NCI-H1436 treated with DMSO at 0.1 percent for 48 hours (cell line): Measurements from ENCODE around the gene AGPAT3.

Source experiments
- DNase-seq: peaks from one replicate; lab custom pipeline; 2025; lab: John Stamatoyannopoulos, UW

AGPAT3 gene

GRCh38 chr21:43979654-43980053 lies 114.6 kb downstream of the AGPAT3 start:
- no peak for DNase-seq

GRCh38 chr21:43981151-43981870 lies 116.3 kb downstream of the AGPAT3 start:
- DNase-seq = no peak

GRCh38 chr21:43981871-43982210 lies 116.8 kb downstream of the AGPAT3 start:
- DNase-seq = no peak

- no peak for DNase-seq
Observed at GRCh38 chr21:43982489-43983078, 117.6 kb downstream of the AGPAT3 start.

- DNase-seq = no peak
Observed at GRCh38 chr21:43983390-43983789, 118.4 kb downstream of the AGPAT3 start.

GRCh38 chr21:43983860-43984420 lies 118.9 kb downstream of the AGPAT3 start:
- no peak for DNase-seq

- DNase-seq = no peak
Observed at GRCh38 chr21:43984905-43985689, 120.1 kb downstream of the AGPAT3 start.

- DNase-seq = no peak
Observed at GRCh38 chr21:43985690-43986251, 120.7 kb downstream of the AGPAT3 start.

GRCh38 chr21:43986544-43987451 lies 121.8 kb downstream of the AGPAT3 start:
- no peak for DNase-seq

- no peak for DNase-seq
Observed at GRCh38 chr21:43987509-43987908, 122.5 kb downstream of the AGPAT3 start.

GRCh38 chr21:43988016-43988415 lies 123.0 kb downstream of the AGPAT3 start:
- DNase-seq = no peak

- DNase-seq = no peak
Observed at GRCh38 chr21:43988506-43989230, 123.6 kb downstream of the AGPAT3 start.

- no peak for DNase-seq
Observed at GRCh38 chr21:43989401-43989800, 124.4 kb downstream of the AGPAT3 start.

GRCh38 chr21:43991447-43991991 lies 126.5 kb downstream of the AGPAT3 start:
- no peak for DNase-seq

- DNase-seq = no peak
Observed at GRCh38 chr21:43992121-43992520, 127.1 kb downstream of the AGPAT3 start.

GRCh38 chr21:43993420-43993934 lies 128.5 kb downstream of the AGPAT3 start:
- DNase-seq = no peak

- DNase-seq = no peak
Observed at GRCh38 chr21:43994085-43994484, 129.1 kb downstream of the AGPAT3 start.

GRCh38 chr21:43994646-43995045 lies 129.6 kb downstream of the AGPAT3 start:
- no peak for DNase-seq

GRCh38 chr21:43995521-43996105 lies 130.6 kb downstream of the AGPAT3 start:
- no peak for DNase-seq
